GM23338 (cell line): ENCODE measurements around the gene VEZT. TPM values are rescaled to one million over a fixed set of nuclear protein-coding genes. Genes with fewer than 3 reads are reported as not detected.

Experiments
- ATAC-seq: fragments of 200-7000 bp; cut with Tn5 transposase; 3 replicates; pipeline ENCODE4 v1.9.1; 2020
- DNase-seq: peaks from one replicate; pipeline ENCODE4 v3.0.0-alpha.2; 2015; ENCODE audit warnings: low spot score
- H2AFZ ChIP-seq: fragments of 200-600 bp; sonication (generic); 2 replicates; pipeline ENCODE4 v1.8.0; 2016; ENCODE audit warnings: antibody characterized with exemption, mild to moderate bottlenecking, moderate library complexity
- H3F3A ChIP-seq: fragments of 200-600 bp; sonication (generic); replicated peaks from 2 replicates; pipeline ENCODE4 v1.8.0; 2017; ENCODE audit warnings: antibody characterized with exemption, mixed run types, low read depth
- H3K27ac ChIP-seq: fragments of 200-600 bp; sonication (generic); 2 replicates; pipeline ENCODE4 v1.6.1; 2016; ENCODE audit warnings: low read depth
- H3K27me3 ChIP-seq: fragments of 200-600 bp; sonication (generic); 2 replicates; pipeline ENCODE4 v1.8.0; 2016; ENCODE audit warnings: mild to moderate bottlenecking, mixed run types, moderate library complexity; ENCODE audit not compliant: insufficient read depth
- H3K36me3 ChIP-seq: fragments of 200-600 bp; sonication (generic); 2 replicates; pipeline ENCODE4 v1.8.0; 2016; ENCODE audit warnings: mild to moderate bottlenecking; ENCODE audit not compliant: insufficient read depth
- H3K4me1 ChIP-seq: fragments of 200-600 bp; sonication (generic); 2 replicates; pipeline ENCODE4 v1.8.0; 2016; ENCODE audit warnings: mild to moderate bottlenecking, moderate library complexity; ENCODE audit not compliant: insufficient read depth
- H3K4me2 ChIP-seq: fragments of 200-600 bp; sonication (generic); 2 replicates; pipeline ENCODE4 v1.7.1; 2017; ENCODE audit warnings: mixed run types
- H3K4me3 ChIP-seq: fragments of 200-600 bp; sonication (generic); 2 replicates; pipeline ENCODE4 v1.6.1; 2016; ENCODE audit warnings: mixed run types
- H3K79me2 ChIP-seq: fragments of 200-600 bp; sonication (generic); replicated peaks from 2 replicates; pipeline ENCODE4 v1.8.0; 2017; ENCODE audit warnings: mild to moderate bottlenecking; ENCODE audit not compliant: insufficient read depth
- H3K9me2 ChIP-seq: fragments of 200-600 bp; sonication (generic); 2 replicates; pipeline ENCODE4 v1.8.0; 2017; ENCODE audit not compliant: insufficient read depth
- H4K20me1 ChIP-seq: fragments of 200-600 bp; sonication (generic); replicated peaks from 2 replicates; pipeline ENCODE4 v1.8.0; 2017; ENCODE audit warnings: mild to moderate bottlenecking; ENCODE audit not compliant: insufficient read depth
- H3K27ac Mint-ChIP-seq: 2 replicates; pipeline ENCODE4 v1.8.0; 2020; ENCODE audit warnings: inconsistent platforms, mild to moderate bottlenecking, moderate library complexity, mixed read lengths
- H3K27me3 Mint-ChIP-seq: 3 replicates; pipeline ENCODE4 v1.8.0; 2022; ENCODE audit warnings: low read depth, mild to moderate bottlenecking, moderate library complexity, mixed read lengths, inconsistent platforms; ENCODE audit not compliant: insufficient read depth, poor library complexity
- H3K36me3 Mint-ChIP-seq: 3 replicates; pipeline ENCODE4 v1.8.0; 2021; ENCODE audit warnings: low read depth, mild to moderate bottlenecking, inconsistent platforms, moderate library complexity, mixed read lengths
- H3K4me1 Mint-ChIP-seq: 3 replicates; pipeline ENCODE4 v1.8.0; 2020; ENCODE audit warnings: mild to moderate bottlenecking, inconsistent platforms, mixed read lengths
- H3K4me3 Mint-ChIP-seq: 3 replicates; pipeline ENCODE4 v1.8.0; 2021; ENCODE audit warnings: moderate library complexity, mild to moderate bottlenecking, inconsistent platforms, mixed read lengths
- H3K9me3 Mint-ChIP-seq: 3 replicates; pipeline ENCODE4 v1.8.0; 2020; ENCODE audit warnings: moderate library complexity, mild to moderate bottlenecking, inconsistent platforms, mixed read lengths
- CREB1 ChIP-seq: fragments of 250-450 bp; sonication (Bioruptor Pico); IDR thresholded peaks from 2 replicates; pipeline ENCODE4 v1.5.0; 2020; ENCODE audit warnings: low read depth, mild to moderate bottlenecking, moderate library complexity
- POLR2AphosphoS5 ChIP-seq: IDR thresholded peaks from 2 replicates; pipeline ENCODE4 v1.6.1; 2016; ENCODE audit warnings: antibody characterized with exemption, low read depth
- STAT1 ChIP-seq: IDR thresholded peaks from one replicate; pipeline ENCODE4 v1.6.1; 2016; ENCODE audit warnings: antibody characterized with exemption; ENCODE audit not compliant: unreplicated experiment
- ZNF114 ChIP-seq: fragments of 250-450 bp; sonication (Bioruptor Pico); IDR thresholded peaks from 2 replicates; pipeline ENCODE4 v1.5.0; 2020; ENCODE audit warnings: mild to moderate bottlenecking, moderate library complexity
- ZNF331 ChIP-seq: fragments of 250-450 bp; sonication (Bioruptor Pico); IDR thresholded peaks from 2 replicates; pipeline ENCODE4 v1.5.0; 2020; ENCODE audit warnings: low read depth, mild to moderate bottlenecking, moderate library complexity
- ZNF462 ChIP-seq: fragments of 250-450 bp; sonication (Bioruptor Pico); IDR thresholded peaks from 2 replicates; pipeline ENCODE4 v1.5.0; 2020; ENCODE audit warnings: mild to moderate bottlenecking, moderate library complexity
- polyA plus RNA-seq: library from polyadenylated mRNA; unstranded; fragments of >200 nt; fragmentation: Nextera tagmentation; extraction: Ambion mirVana; gene quantifications from 2 replicates; pipeline ENCODE4 v1.2.1, GENCODE V29; 2016
- total RNA-seq: library from RNA; depleted of rRNA; stranded (reverse); fragments of >200 nt; shearing (Covaris generic); gene quantifications from 2 replicates; pipeline ENCODE4 v1.2.3, GENCODE V29; 2014

The VEZT gene
- total and polyA plus RNA-seq, 2 experiments from 2014 or later = 34.2 to 51.5 TPM

- no peak for TF ChIP-seq ZNF331 (CRISPR knock-in tag)
- TF ChIP-seq ZNF114 (CRISPR knock-in tag) = no peak
- TF ChIP-seq POLR2AphosphoS5 = no peak
Observed at GRCh38 chr12:95325501-95325900, 107.9 kb downstream of the VEZT start (continued).

- Mint-ChIP-seq H3K27ac (no peak overlapping the region), H3K36me3 (no peaks in the 10 kb centered on the region), H3K9me3 (no peaks in the 10 kb centered on the region), H3K27me3 (no peaks in the 10 kb centered on the region), H3K4me1 (no peaks in the 10 kb centered on the region), H3K4me3 (no peak overlapping the region)
- TF ChIP-seq CREB1 (CRISPR knock-in tag) = no peak
- TF ChIP-seq STAT1 = no peak
- no peak for TF ChIP-seq POLR2AphosphoS5
- no peak for TF ChIP-seq ZNF114 (CRISPR knock-in tag)
- no peak for TF ChIP-seq ZNF462 (CRISPR knock-in tag)
- Histone ChIP-seq H3K27ac (no peak overlapping the region), H3K4me2 (no peak overlapping the region), H3K4me3 (no peak overlapping the region), H3K9me2 (no peaks in the 10 kb centered on the region), H3K4me1 (no peaks in the 10 kb centered on the region), H2AFZ (no peak overlapping the region), H3K79me2 (no peaks in the 10 kb centered on the region), H3F3A (no peaks in the 10 kb centered on the region), H3K36me3 (no peaks in the 10 kb centered on the region), H3K27me3 (no peaks in the 10 kb centered on the region), H4K20me1 (no peaks in the 10 kb centered on the region)
- DNase-seq (no peak), ATAC-seq (no peak)
Observed at GRCh38 chr12:95326445-95326844, 108.8 kb downstream of the VEZT start.
